Left lung (tissue), 10 donors: ENCODE data around the gene POLR2M. TPM values are rescaled to one million over a fixed set of nuclear protein-coding genes. Genes with fewer than 3 reads are reported as not detected.
A peak's percentile ranks its signal among the peaks of the same experiment; 100 is the strongest.

Source experiments
- ATAC-seq: fragments of 200-7000 bp; cut with Tn5 transposase; one replicate; pipeline ENCODE4 v1.9.1; 2020; ENCODE audit warnings: moderate library complexity
- DNase-seq, 4 donors: peaks; one replicate each; pipeline ENCODE4 v3.0.0-alpha.2; 2013 to 2020
- H3K27ac ChIP-seq, 2 donors: fragments of 200-600 bp; sonication (generic) in 1 of 2; one replicate each; pipeline versions ENCODE4 v1.5.0 to v1.8.0; 2020 to 2021
- H3K27me3 ChIP-seq, 2 donors: fragments of 200-600 bp; sonication (generic) in 1 of 2; one replicate each; pipeline versions ENCODE4 v1.5.0 to v1.8.0; 2020 to 2021
- H3K36me3 ChIP-seq, 2 donors: fragments of 200-600 bp; sonication (generic) in 1 of 2; one replicate each; pipeline versions ENCODE4 v1.5.0 to v1.8.0; 2020 to 2021
- H3K4me1 ChIP-seq, 2 donors: fragments of 200-600 bp; one replicate each; pipeline ENCODE4 v1.8.0; 2021
- H3K4me3 ChIP-seq, 2 donors: fragments of 200-600 bp; sonication (generic) in 1 of 2; one replicate each; pipeline versions ENCODE4 v1.5.0 to v1.8.0; 2020 to 2021; ENCODE audit warnings: mild to moderate bottlenecking in 1 of 2
- H3K9me3 ChIP-seq, 2 donors: fragments of 200-600 bp; sonication (generic) in 1 of 2; one replicate each; pipeline versions ENCODE4 v1.5.0 to v1.8.0; 2020 to 2021
- CTCF ChIP-seq, 2 donors: fragments of 200-600 bp; sonication (generic) in 1 of 2; IDR thresholded peaks; one replicate each; pipeline versions ENCODE4 v1.5.0 to v1.8.0; 2021; ENCODE audit warnings: antibody characterized with exemption in 2 of 2
- intact Hi-C, 2 donors: fragments of 100-400 bp; cut with DNase I; formaldehyde crosslinking; loops; one replicate each; pipeline versions ENCODE4 v1.11.2 to v1.14.2; 2022
- polyA plus RNA-seq, 6 donors: library from polyadenylated mRNA; unstranded; fragments of 120-200 nt; gene quantifications; one replicate each; pipeline ENCODE4 v1.2.1, GENCODE V29; 2013; ENCODE audit not compliant: insufficient read length in 6 of 6
- total RNA-seq, 2 donors: library from RNA; stranded (reverse); fragmentation: NEBNext Ultra II Directional; extraction: Animal tissue kit (Norgen Biotek cat#: 25700); gene quantifications; one replicate each; pipeline ENCODE4 v1.2.1, GENCODE V29; 2021
- donor health status: DM: no; HTN: yes; CAD: no.
- donor health status: DM: no; HTN: no; CAD: no.

POLR2M gene
- total and polyA plus RNA-seq, 8 donors: 46.0 to 57.3 (median 51.3) TPM

- ATAC-seq (no peak), DNase-seq (no peak)
- H3K27me3 ChIP-seq: no peaks in the 10 kb centered on the region
- no peak overlapping the region for H3K27ac ChIP-seq
- H3K36me3 ChIP-seq: no peaks in the 10 kb centered on the region
- H3K9me3 ChIP-seq: no peaks in the 10 kb centered on the region
- TF ChIP-seq CTCF (IDR thresholded peaks at IDR 0.05): no peak
- H3K4me3 ChIP-seq: no peak overlapping the region
- H3K4me1 ChIP-seq: no peaks in the 10 kb centered on the region
- intact Hi-C loops: no loop called here
Measured at GRCh38 chr15:57690341-57690966, 16.1 kb upstream of the POLR2M start.

- no peaks in the 10 kb centered on the region for H3K27me3 ChIP-seq
- no peak for DNase-seq
- no peak overlapping the region for H3K4me3 ChIP-seq
- intact Hi-C loops: no loop called here
- ATAC-seq: no peak
- H3K36me3 ChIP-seq: no peaks in the 10 kb centered on the region
- H3K27ac ChIP-seq: no peak overlapping the region
- no peaks in the 10 kb centered on the region for H3K4me1 ChIP-seq
- H3K9me3 ChIP-seq: no peaks in the 10 kb centered on the region
- no peak for TF ChIP-seq CTCF (IDR thresholded peaks at IDR 0.05)
Measured at GRCh38 chr15:57691082-57691481, 15.4 kb upstream of the POLR2M start.

- Histone ChIP-seq H3K27ac (no peak overlapping the region), H3K4me3 (no peak overlapping the region), H3K36me3 (no peaks in the 10 kb centered on the region), H3K4me1 (no peaks in the 10 kb centered on the region), H3K27me3 (no peaks in the 10 kb centered on the region), H3K9me3 (no peaks in the 10 kb centered on the region)
- intact Hi-C loops: no loop called here
- ATAC-seq: no peak
- TF ChIP-seq CTCF (IDR thresholded peaks at IDR 0.05): no peak
- peak in 1 of 4 donors; percentile 38 for DNase-seq
Measured at GRCh38 chr15:57692709-57693108, 13.8 kb upstream of the POLR2M start.

- intact Hi-C loops: no loop called here
- H3K9me3 ChIP-seq: no peaks in the 10 kb centered on the region
- no peak overlapping the region for H3K27ac ChIP-seq
- H3K4me1 ChIP-seq: no peaks in the 10 kb centered on the region
- no peak for DNase-seq
- TF ChIP-seq CTCF (IDR thresholded peaks at IDR 0.05): no peak
- no peaks in the 10 kb centered on the region for H3K36me3 ChIP-seq
- no peak for ATAC-seq
- H3K4me3 ChIP-seq: no peak overlapping the region
- H3K27me3 ChIP-seq: no peaks in the 10 kb centered on the region
Measured at GRCh38 chr15:57694279-57694678, 12.2 kb upstream of the POLR2M start.

GRCh38 chr15:57696146-57696545 is 10.4 kb upstream of the POLR2M start:
- Histone ChIP-seq H3K27me3 (no peaks in the 10 kb centered on the region), H3K4me1 (no peaks in the 10 kb centered on the region), H3K36me3 (no peaks in the 10 kb centered on the region), H3K4me3 (no peak overlapping the region), H3K9me3 (no peaks in the 10 kb centered on the region), H3K27ac (no peak overlapping the region)
- intact Hi-C loops: no loop called here
- TF ChIP-seq CTCF (IDR thresholded peaks at IDR 0.05): no peak
- DNase-seq (no peak), ATAC-seq (no peak)
